HepG2 (cell line): ENCODE results near the gene SRGAP3. TPM values are rescaled to one million over a fixed set of nuclear protein-coding genes. Genes with fewer than 3 reads are reported as not detected.

Experiments
- ATAC-seq: fragments of 200-7000 bp; cut with Tn5 transposase; 3 replicates; pipeline ENCODE4 v1.9.1; 2020; ENCODE audit warnings: mild to moderate bottlenecking, moderate library complexity
- BruUV-seq: library from RNA; stranded (reverse); fragments of 400-500 nt; replicated peaks from 2 replicates; lab custom pipeline; 2021; lab: Mats Ljungman, UMichigan
- CTCF ChIA-PET: fragments of 300-600 bp; formaldehyde crosslinking; extraction: SDS; loops from one replicate; lab custom pipeline; 2021; ENCODE audit warnings: low total read pairs, inconsistent platforms, low intra/inter-chr PET ratio; lab: Yijun Ruan, JAX
- POLR2A ChIA-PET: fragments of 350-600 bp; sonication (Branson Sonifier 250); formaldehyde crosslinking; loops from one replicate; lab custom pipeline; 2020; ENCODE audit warnings: antibody characterized with exemption, inconsistent platforms; lab: Yijun Ruan, JAX
- DNase-seq: peaks from one replicate; pipeline ENCODE4 v3.0.0-alpha.2; 2015; ENCODE audit warnings: low spot score
- FAIRE-seq: peaks from 3 replicates; lab custom pipeline; 2011; peaks lifted over from hg19 to GRCh38; lab: Jason Lieb, UNC
- H2AFZ ChIP-seq: one replicate; pipeline ENCODE4 v1.6.1; 2011; ENCODE audit warnings: low read length, inconsistent platforms
- H3K27ac ChIP-seq: fragments of 300-600 bp; 3 replicates; pipeline ENCODE4 v1.8.0; 2011; ENCODE audit warnings: mixed run types, mild to moderate bottlenecking, mixed read lengths, low read length, inconsistent platforms; ENCODE audit not compliant: insufficient read depth; ENCODE audit errors: extremely low read length
- H3K27me3 ChIP-seq, 2 experiments: fragments of 200-600 bp in 1 of 2; 2 replicates in 1 of 2; 3 replicates in 1 of 2; pipeline versions ENCODE4 v1.6.0 to v1.8.0; 2011; ENCODE audit warnings: low read length in 2 of 2, mild to moderate bottlenecking in 2 of 2, moderate library complexity in 2 of 2, inconsistent platforms in 1 of 2; ENCODE audit not compliant: insufficient read depth in 2 of 2, control insufficient read depth in 1 of 2
- H3K36me3 ChIP-seq, 2 experiments: fragments of 200-600 bp in 1 of 2; replicated peaks in 1 of 2; 2 replicates in 1 of 2; 3 replicates in 1 of 2; pipeline versions ENCODE4 v1.5.1 to v1.8.0; 2011; ENCODE audit warnings: low read length in 2 of 2, inconsistent platforms in 1 of 2; ENCODE audit not compliant: insufficient read depth in 2 of 2, control insufficient read depth in 1 of 2
- H3K4me1 ChIP-seq: 2 replicates; pipeline ENCODE4 v1.5.1; 2012; ENCODE audit warnings: low read length, inconsistent platforms; ENCODE audit not compliant: insufficient read depth
- H3K4me2 ChIP-seq: 2 replicates; pipeline ENCODE4 v1.6.0; 2011; ENCODE audit warnings: low read depth, low read length, inconsistent platforms
- H3K4me3 ChIP-seq, 3 experiments: fragments of 200-600 bp in 1 of 3; sonication (generic), shearing (Covaris generic) in 1 of 3; replicated peaks in 1 of 3; 2 replicates each; pipeline ENCODE4 v1.5.1; 2011 to 2016; ENCODE audit warnings: low read length in 3 of 3, inconsistent platforms in 2 of 3, low read depth in 2 of 3, mild to moderate bottlenecking in 2 of 3, control low read depth in 1 of 3, mixed read lengths in 1 of 3; ENCODE audit not compliant: insufficient read depth in 1 of 3
- H3K79me2 ChIP-seq: one replicate; pipeline ENCODE4 v1.6.1; 2011; ENCODE audit warnings: low read length, inconsistent platforms; ENCODE audit not compliant: insufficient read depth
- H3K9ac ChIP-seq: 2 replicates; pipeline ENCODE4 v1.6.0; 2011; ENCODE audit warnings: mild to moderate bottlenecking, low read depth, low read length, inconsistent platforms; ENCODE audit not compliant: insufficient read depth
- H3K9me3 ChIP-seq: 2 replicates; pipeline ENCODE4 v1.5.1; 2012; ENCODE audit warnings: mild to moderate bottlenecking, low read length
- H4K20me1 ChIP-seq: 2 replicates; pipeline ENCODE4 v1.6.0; 2011; ENCODE audit warnings: inconsistent platforms, mild to moderate bottlenecking, low read length, moderate library complexity; ENCODE audit not compliant: insufficient read depth
- HNF4A ChIP-seq: sonication (generic); formaldehyde crosslinking; IDR thresholded peaks from 2 replicates; pipeline ENCODE4 v1.4.0; 2020; ENCODE audit warnings: missing genetic modification reagents
- SETDB1 ChIP-seq: sonication (generic); formaldehyde crosslinking; IDR thresholded peaks from 2 replicates; pipeline ENCODE4 v1.5.1; 2020; ENCODE audit warnings: missing genetic modification reagents, mild to moderate bottlenecking, borderline replicate concordance
- SNAI1 ChIP-seq: sonication (generic); formaldehyde crosslinking; IDR thresholded peaks from 2 replicates; pipeline ENCODE4 v1.5.0; 2020; ENCODE audit warnings: mild to moderate bottlenecking, missing genetic modification reagents, borderline replicate concordance
- ZKSCAN1 ChIP-seq: fragments of 150-350 bp; IDR thresholded peaks from 2 replicates; pipeline ENCODE4 v1.6.1; 2014; ENCODE audit warnings: low read length
- ZNF761 ChIP-seq: sonication (generic); formaldehyde crosslinking; conservative IDR thresholded peaks from 2 replicates; pipeline ENCODE4 v1.4.0; 2020; ENCODE audit warnings: mild to moderate bottlenecking, missing genetic modification reagents
- ZSCAN25 ChIP-seq: sonication (generic); formaldehyde crosslinking; IDR thresholded peaks from 2 replicates; pipeline ENCODE4 v1.8.0; 2022; ENCODE audit warnings: mild to moderate bottlenecking, missing genetic modification reagents
- WGBS: methylation state at CpG from one replicate; pipeline ENCODE4 v1.1.6; 2017; ENCODE audit warnings: low lambda C conversion rate; 5-methylcytosine and 5-hydroxymethylcytosine counted together
- in situ Hi-C: cut with HindIII; loops from 2 replicates; pipeline ENCODE4 v1.10.0; 2017; ENCODE audit warnings: low pct_unique_long_range_greater_than_20kb; ENCODE audit not compliant: extremely low pct_ligation_motif_present
- intact Hi-C: fragments of 100-400 bp; cut with micrococcal nuclease; formaldehyde crosslinking; loops from one replicate; pipeline ENCODE4 v1.10.0; 2022; ENCODE audit not compliant: unreplicated experiment
- polyA plus RNA-seq, 8 experiments: library from polyadenylated mRNA; depleted of rRNA in 3 of 8; stranded (reverse) in 7 of 8; unstranded in 1 of 8; fragments of >200 nt; fragmentation: Illumina TruSeq in 4 of 8; extraction: Trizol in 4 of 8; gene quantifications; 2 replicates each; pipeline versions ENCODE4 v1.2.1 to v1.2.3, GENCODE V29; 2011 to 2016; ENCODE audit warnings: low read depth in 4 of 8, missing spikeins in 1 of 8, mixed read lengths in 1 of 8; ENCODE audit not compliant: insufficient read depth in 1 of 8
- total RNA-seq, 5 experiments: library from RNA; depleted of rRNA; stranded (reverse); fragments of >200 nt; fragmentation: Illumina TruSeq; extraction: Trizol; gene quantifications; 2 replicates each; pipeline ENCODE4 v1.2.3, GENCODE V29; 2016; ENCODE audit warnings: low read depth in 1 of 5
- TF ChIP-seq, protein P1 (sequence below): sonication (generic); formaldehyde crosslinking; IDR thresholded peaks from 2 replicates; pipeline ENCODE4 v1.4.0; 2020; ENCODE audit warnings: missing genetic modification reagents

SRGAP3 gene
- total and polyA plus RNA-seq, 2 of the 13 experiments (the other 11 are each of a cell fraction or from before 2014, with no cell fraction given): 1.2 to 1.4 TPM

DNA sequence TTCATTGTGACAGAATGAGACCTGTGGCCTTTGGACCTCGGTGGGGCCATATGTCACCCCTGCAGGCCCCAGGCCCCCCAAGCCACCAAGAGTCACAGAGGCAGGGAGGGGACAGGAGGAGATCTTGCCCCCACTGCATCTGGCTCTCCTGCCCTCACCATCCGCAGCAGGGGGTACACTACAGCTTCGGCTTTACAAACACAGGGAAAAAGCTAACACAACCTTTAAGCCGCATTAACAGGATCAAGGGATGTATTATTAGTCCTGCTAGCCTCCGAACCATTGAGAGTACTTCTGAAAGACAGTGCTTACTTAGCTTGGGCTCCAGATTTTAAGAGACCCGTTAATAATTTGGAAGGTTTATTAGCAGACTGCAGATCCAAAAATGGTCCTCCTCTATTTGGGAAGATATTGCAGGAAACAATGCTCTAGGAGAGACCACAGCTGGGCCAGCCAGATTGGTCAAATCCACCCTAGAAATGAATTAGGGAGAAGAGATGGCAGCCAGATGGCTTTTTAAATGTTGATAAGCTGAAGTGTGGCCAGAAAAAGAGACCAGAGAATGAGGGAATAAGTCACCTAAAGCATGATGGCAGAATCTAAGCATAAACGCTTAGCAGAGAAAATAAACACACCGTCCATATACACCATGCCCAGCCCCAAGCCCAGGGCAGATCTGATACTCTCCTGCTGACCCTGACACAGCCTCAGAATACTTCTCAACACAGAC is 31.5 kb downstream of the SRGAP3 start:
- H3K4me3 ChIP-seq: no peak overlapping the region
- FAIRE-seq (no peak), ATAC-seq (peak; percentile 68), DNase-seq (no peak)
- H4K20me1 ChIP-seq: no peaks in the 10 kb centered on the region
- H3K9ac ChIP-seq: no peak overlapping the region
- H3K4me2 ChIP-seq: peak overlapping the region; percentile 54; the same call in 1 of the 2 replicates
- no peaks in the 10 kb centered on the region for H3K9me3 ChIP-seq
- H2AFZ ChIP-seq: no peak overlapping the region
- BruUV-seq: no TSS peak
- H3K27me3 ChIP-seq: 0 out of 5 replicates have a peak, but pooled peaks cover 0 to 6% of the 10 kb centered on the region in 2 experiments
- POLR2A ChIA-PET: no interaction called here
- intact Hi-C loops: no loop called here
- CTCF ChIA-PET: no interaction called here
- 17% methylated on average over 7 of the region's 8 CpGs for WGBS
- no peak overlapping the region for H3K27ac ChIP-seq
- TF ChIP-seq ZKSCAN1 (no peak), HNF4A (peak; percentile 24; the same call in 1 of the 2 replicates), ZSCAN25 (CRISPR knock-in tag) (peak; percentile 35; the same call in 1 of the 2 replicates), SNAI1 (no peak), ZNF761 (no peak), SETDB1 (no peak)
- TF ChIP-seq, protein P1, sequence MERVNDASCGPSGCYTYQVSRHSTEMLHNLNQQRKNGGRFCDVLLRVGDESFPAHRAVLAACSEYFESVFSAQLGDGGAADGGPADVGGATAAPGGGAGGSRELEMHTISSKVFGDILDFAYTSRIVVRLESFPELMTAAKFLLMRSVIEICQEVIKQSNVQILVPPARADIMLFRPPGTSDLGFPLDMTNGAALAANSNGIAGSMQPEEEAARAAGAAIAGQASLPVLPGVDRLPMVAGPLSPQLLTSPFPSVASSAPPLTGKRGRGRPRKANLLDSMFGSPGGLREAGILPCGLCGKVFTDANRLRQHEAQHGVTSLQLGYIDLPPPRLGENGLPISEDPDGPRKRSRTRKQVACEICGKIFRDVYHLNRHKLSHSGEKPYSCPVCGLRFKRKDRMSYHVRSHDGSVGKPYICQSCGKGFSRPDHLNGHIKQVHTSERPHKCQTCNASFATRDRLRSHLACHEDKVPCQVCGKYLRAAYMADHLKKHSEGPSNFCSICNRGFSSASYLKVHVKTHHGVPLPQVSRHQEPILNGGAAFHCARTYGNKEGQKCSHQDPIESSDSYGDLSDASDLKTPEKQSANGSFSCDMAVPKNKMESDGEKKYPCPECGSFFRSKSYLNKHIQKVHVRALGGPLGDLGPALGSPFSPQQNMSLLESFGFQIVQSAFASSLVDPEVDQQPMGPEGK: peak; percentile 66
- TF ChIP-seq, all 625 proteins: peak for 3
- no peaks in the 10 kb centered on the region for H3K36me3 ChIP-seq
- in situ Hi-C loops: no loop called here
- H3K79me2 ChIP-seq: no peaks in the 10 kb centered on the region
- peaks cover 12% of the 10 kb centered on the region for H3K4me1 ChIP-seq
